Panc1 (cell line): ENCODE data around the gene CPNE9.

Experiments used
- POLR2AphosphoS5 ChIP-seq: IDR thresholded peaks from 2 replicates; pipeline ENCODE4 v1.6.1; 2012; ENCODE audit warnings: mild to moderate bottlenecking, low read depth, low read length, moderate library complexity
- REST ChIP-seq, 2 experiments: IDR thresholded peaks; 2 replicates each; pipeline ENCODE4 v1.6.1; 2011 to 2012; ENCODE audit warnings: low read depth in 2 of 2, control low read depth in 1 of 2, low read length in 1 of 2, mild to moderate bottlenecking in 1 of 2, moderate library complexity in 1 of 2; ENCODE audit not compliant: insufficient read depth in 1 of 2
- SIN3A ChIP-seq: IDR thresholded peaks from 2 replicates; pipeline ENCODE4 v1.6.1; 2012; ENCODE audit warnings: low read depth, mild to moderate bottlenecking, low read length, moderate library complexity, borderline replicate concordance; ENCODE audit not compliant: insufficient read depth
- TCF7L2 ChIP-seq: IDR thresholded peaks from 2 replicates; pipeline ENCODE4 v1.6.1; 2011; ENCODE audit warnings: mild to moderate bottlenecking, low read depth, low read length, inconsistent platforms
- TF ChIP-seq, protein P1 (sequence below): fragments of 450-650 bp; IDR thresholded peaks from 2 replicates; pipeline ENCODE4 v1.5.1; 2017; ENCODE audit warnings: mild to moderate bottlenecking

GRCh38 chr3:9664119-9664751 lies 39.4 kb upstream of the CPNE9 start:
- TF ChIP-seq, protein P1, sequence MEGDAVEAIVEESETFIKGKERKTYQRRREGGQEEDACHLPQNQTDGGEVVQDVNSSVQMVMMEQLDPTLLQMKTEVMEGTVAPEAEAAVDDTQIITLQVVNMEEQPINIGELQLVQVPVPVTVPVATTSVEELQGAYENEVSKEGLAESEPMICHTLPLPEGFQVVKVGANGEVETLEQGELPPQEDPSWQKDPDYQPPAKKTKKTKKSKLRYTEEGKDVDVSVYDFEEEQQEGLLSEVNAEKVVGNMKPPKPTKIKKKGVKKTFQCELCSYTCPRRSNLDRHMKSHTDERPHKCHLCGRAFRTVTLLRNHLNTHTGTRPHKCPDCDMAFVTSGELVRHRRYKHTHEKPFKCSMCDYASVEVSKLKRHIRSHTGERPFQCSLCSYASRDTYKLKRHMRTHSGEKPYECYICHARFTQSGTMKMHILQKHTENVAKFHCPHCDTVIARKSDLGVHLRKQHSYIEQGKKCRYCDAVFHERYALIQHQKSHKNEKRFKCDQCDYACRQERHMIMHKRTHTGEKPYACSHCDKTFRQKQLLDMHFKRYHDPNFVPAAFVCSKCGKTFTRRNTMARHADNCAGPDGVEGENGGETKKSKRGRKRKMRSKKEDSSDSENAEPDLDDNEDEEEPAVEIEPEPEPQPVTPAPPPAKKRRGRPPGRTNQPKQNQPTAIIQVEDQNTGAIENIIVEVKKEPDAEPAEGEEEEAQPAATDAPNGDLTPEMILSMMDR, result no peak
- no peak for TF ChIP-seq SIN3A
- TF ChIP-seq REST (IDR thresholded peaks at IDR 0.05; ENCODE audit: insufficient read depth in 1 of 2, low read depth in 2 of 2, low read length in 1 of 2), result no peak
- TF ChIP-seq POLR2AphosphoS5, result no peak
- no peak for TF ChIP-seq TCF7L2
